RPMI7951 (cell line): ENCODE results near the gene RXRA. TPM values are rescaled to one million over a fixed set of nuclear protein-coding genes. Genes with fewer than 3 reads are reported as not detected.

ENCODE experiments used
- DNase-seq: peaks from one replicate; pipeline ENCODE4 v3.0.0-alpha.2; 2012; ENCODE audit warnings: low read depth
- total RNA-seq: library from RNA; depleted of rRNA; stranded (reverse); fragments of >200 nt; shearing (Covaris generic); gene quantifications from 2 replicates; pipeline ENCODE4 v1.2.3, GENCODE V29; 2014

Gene RXRA
- total RNA-seq, 1 experiment from 2014 or later, result 3.5 TPM

- DNase-seq, result no peak
Measured at GRCh38 chr9:134367061-134367460, 40.8 kb downstream of the RXRA start.

DNA sequence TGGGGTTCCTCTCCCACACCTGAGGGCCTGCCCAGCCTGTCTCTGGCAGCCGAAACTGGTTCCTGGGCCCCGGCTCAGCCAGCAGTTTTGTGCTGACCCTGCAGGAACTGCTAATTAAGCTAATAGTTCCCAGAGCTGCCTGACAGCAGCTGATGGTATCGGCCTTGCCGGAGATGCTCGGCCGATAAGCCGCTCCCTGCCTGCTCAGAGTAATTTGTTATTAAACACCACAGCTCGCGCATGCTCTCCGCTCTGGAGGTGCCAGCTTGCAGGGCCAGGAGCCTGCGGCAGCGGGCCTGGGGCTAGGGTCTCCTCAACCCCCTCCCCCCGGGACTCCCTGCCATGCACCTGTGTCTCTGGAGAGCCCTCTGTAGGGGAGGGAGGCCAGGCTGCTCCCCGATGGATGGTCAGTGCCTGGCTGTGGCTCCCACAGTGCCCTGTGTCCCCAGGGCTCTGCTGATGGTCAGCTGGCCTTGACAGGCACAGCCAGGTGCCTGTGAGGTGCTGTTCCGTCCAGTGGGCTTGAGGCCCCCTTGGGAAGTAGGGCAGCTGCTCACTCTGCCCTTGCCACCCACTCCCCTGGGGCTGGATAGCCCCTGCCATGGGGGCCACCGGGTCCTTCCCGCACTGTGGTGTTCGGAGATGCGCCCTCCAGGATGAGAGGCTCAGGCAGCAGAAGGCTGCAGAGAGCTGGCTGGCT, 41.7 kb downstream of the RXRA start:
- no peak for DNase-seq

DNA sequence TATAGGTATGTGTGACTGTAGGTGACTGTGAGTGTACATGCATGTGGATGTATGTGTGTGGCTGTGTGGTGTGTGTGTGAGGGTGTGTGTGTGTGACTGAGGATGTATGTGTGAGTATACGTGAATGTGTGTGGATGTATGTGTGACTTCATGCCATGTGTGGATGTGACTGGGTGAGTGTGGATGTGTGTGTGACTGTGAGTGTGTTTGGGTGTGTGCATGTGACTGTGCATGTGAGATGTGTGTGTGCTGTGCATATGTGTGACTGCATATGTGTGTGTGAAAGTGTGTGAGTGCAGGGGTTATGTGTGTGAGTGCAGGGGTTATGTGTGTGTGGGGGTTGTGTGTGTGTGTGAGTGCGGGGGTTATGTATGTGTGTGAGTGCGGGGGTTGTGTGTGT, 42.3 kb downstream of the RXRA start:
- no peak for DNase-seq

- no peak for DNase-seq
Measured at GRCh38 chr9:134369416-134370212, 43.4 kb downstream of the RXRA start.

DNA sequence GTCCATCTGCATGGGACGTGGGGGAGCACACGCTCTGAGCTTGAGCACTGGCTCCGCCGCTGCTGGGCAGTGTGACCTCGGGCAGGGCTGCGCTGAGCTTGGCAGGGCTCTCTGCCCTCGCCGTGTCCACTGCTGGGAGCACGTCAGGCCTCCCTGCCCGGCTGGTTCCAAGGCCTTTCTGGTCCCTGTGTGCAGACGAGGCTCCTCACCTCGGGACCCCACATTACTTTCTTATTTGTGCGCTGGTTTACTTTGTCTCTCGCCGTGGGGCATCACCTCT, 43.9 kb downstream of the RXRA start:
- DNase-seq, result no peak

DNA sequence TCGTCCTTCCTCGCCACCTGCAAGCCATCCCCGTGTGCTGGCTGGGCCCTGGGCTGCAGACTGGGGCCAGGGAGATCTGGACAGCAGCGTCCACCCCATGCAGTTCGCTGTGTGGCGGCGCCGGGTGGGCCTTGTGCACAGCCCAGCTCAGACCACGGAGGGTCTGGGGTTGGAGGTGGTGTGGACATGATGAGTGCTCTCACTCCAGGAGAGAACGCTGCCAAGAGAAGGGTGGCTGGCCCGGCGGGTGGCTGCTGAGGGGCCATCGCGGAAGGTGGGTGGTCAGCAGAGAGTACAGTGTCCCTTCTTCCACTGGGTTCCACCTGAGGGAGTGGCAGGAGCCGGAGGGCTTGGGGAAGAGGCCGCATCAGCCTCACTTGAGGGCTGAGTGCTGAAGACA, 44.4 kb downstream of the RXRA start:
- no peak for DNase-seq

GRCh38 chr9:134371731-134372130, 45.5 kb downstream of the RXRA start:
- no peak for DNase-seq

- no peak for DNase-seq
Measured at GRCh38 chr9:134372581-134373267, 46.5 kb downstream of the RXRA start.

DNA sequence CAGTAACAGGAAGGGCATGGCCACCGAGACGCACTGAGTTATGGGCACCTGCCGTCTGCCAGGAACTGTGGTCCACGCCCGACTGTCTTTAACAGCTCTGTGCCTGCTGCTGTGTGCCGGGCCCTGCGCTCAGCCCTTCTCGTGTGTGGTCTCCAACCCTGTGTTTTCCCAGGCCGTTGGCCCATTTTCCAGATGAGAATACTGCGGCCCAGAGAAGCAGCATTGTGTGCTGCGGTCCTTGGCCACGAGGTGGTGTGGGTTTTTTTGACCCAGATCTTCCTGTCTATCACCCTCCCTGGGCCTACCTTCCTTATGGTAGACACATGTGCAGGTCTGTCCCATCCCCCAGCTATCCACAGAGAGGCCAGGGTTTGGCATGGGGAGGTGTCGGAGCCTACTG, 47.0 kb downstream of the RXRA start:
- DNase-seq, result no peak

GRCh38 chr9:134373953-134374300, 47.7 kb downstream of the RXRA start:
- no peak for DNase-seq

- DNase-seq, result no peak
Measured at GRCh38 chr9:134374301-134375010, 48.2 kb downstream of the RXRA start.

- no peak for DNase-seq
Measured at GRCh38 chr9:134375011-134375390, 48.7 kb downstream of the RXRA start.

- no peak for DNase-seq
Measured at GRCh38 chr9:134375430-134376385, 49.5 kb downstream of the RXRA start.

DNA sequence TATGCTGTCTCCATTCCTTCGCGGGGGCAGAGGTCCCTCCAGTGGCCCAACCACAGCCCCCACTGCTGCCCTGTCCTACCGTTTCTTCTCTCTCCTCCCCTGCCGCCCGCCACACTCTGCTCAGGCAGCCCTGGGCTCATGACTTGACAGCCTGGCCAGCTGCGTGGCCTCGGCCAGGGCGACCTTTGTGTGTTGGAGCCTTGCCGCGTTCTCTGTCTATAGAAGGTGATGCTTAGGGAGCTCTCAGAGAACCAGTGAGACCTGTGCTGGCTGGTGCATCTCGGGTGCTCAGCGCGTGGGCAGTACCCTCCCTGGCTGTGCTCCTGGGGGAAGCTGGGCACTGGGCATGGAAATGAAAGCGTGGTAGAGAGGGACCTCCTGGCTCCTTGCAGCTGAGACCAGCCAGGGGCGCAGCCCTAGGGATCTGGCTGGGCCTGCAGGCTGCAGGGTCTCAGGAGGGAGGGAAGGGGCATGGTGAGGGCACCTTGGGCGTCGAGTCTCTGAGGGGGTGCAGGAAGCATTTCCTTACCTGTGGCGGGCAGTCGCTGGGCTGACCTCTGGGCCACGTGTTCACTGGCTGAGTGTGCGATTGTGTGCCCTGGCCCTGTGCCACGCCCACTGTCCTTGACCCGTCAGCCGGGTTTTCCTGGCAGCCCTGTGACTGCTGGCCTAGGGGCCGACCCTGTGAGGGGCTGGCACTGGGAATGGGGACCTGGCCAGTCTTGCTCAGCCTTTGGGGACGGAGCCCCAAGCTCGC, 50.3 kb downstream of the RXRA start:
- DNase-seq, result no peak

GRCh38 chr9:134377143-134377484, 50.9 kb downstream of the RXRA start:
- DNase-seq, result no peak

DNA sequence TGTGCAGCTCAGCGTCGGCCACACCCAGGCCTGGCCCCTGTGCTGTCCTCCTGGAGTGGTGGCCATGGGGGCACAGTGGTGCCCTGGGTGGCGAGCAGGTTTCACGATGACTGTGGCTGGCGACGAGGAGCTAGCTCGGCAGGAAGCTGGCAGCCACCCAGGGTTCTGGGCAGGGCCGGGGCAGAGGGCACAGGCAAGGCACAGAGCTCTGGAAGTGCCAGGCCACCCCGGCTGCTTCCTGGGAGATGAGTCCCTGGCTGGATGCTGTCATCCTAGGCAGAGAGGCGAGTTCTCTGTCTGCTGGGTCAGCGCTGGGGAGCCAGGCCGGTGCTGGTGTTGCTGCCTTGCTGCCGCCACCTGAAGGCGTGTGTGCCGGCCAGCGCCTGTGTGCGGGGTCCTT, 51.7 kb downstream of the RXRA start:
- no peak for DNase-seq

DNA sequence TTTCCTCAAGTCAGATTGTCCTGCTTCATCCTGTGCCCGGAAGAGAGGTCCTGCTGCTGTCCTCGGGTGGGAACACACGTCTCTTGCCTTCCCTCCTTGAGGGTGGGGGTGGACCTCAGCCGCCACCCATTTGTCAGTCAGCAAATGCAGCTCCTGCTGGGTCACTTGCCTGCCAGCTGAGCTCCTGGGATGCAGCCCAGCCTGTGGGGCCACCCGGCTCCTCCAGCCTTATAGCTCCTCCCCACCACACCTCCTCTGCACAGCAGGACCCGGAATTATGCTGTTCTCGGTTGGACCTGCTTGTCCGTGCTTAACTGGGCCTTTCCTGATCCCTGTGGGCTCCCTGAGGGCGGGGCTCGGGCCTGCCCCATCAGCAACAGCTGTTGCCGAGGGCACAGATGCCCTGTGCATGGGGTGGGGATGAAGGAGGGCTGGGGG, 52.7 kb downstream of the RXRA start:
- DNase-seq, result no peak

- no peak for DNase-seq
Measured at GRCh38 chr9:134379831-134380365, 53.6 kb downstream of the RXRA start.

- no peak for DNase-seq
Measured at GRCh38 chr9:134380542-134381271, 54.5 kb downstream of the RXRA start.

DNA sequence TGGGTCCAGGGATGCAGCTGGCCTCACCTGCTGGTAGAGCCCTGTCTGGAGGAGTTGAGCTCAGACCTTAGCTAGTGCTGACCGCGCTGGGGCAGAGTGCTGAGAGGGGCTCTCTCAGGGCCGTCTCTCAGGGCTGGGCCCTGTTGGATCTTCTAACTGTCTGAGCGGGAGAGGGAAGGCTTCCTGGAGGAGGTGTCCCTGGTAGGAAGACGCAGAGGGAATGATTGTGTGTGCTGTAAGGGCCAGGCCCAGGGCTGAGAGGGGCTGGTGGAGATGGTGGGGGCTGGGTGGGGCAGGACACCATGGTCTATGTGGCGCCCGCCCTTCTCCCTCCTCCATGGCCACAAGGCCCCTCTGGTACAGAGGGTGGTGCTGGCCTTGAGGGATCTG, 55.0 kb downstream of the RXRA start:
- no peak for DNase-seq
